Endothelial cell (in vitro differentiated cells): Measurements from ENCODE around the gene UMAD1. TPM values are rescaled to one million over a fixed set of nuclear protein-coding genes. Genes with fewer than 3 reads are reported as not detected.

Experiments
- DNase-seq: peaks from one replicate; pipeline ENCODE4 v3.0.0; 2021; ENCODE audit warnings: low spot score
- H3K27ac Mint-ChIP-seq: one replicate; pipeline ENCODE4 v1.8.0; 2021; ENCODE audit warnings: mixed read lengths, inconsistent platforms; ENCODE audit not compliant: unreplicated experiment
- H3K27me3 Mint-ChIP-seq: one replicate; pipeline ENCODE4 v1.8.0; 2021; ENCODE audit warnings: mild to moderate bottlenecking, moderate library complexity, mixed read lengths, inconsistent platforms; ENCODE audit not compliant: unreplicated experiment
- H3K36me3 Mint-ChIP-seq: one replicate; pipeline ENCODE4 v1.8.0; 2021; ENCODE audit warnings: mild to moderate bottlenecking, low read depth, mixed read lengths, inconsistent platforms; ENCODE audit not compliant: unreplicated experiment
- H3K4me1 Mint-ChIP-seq: one replicate; pipeline ENCODE4 v1.8.0; 2021; ENCODE audit warnings: mild to moderate bottlenecking, mixed read lengths, inconsistent platforms; ENCODE audit not compliant: unreplicated experiment
- H3K4me3 Mint-ChIP-seq: one replicate; pipeline ENCODE4 v1.8.0; 2021; ENCODE audit warnings: mild to moderate bottlenecking, mixed read lengths, inconsistent platforms; ENCODE audit not compliant: unreplicated experiment
- H3K9me3 Mint-ChIP-seq: one replicate; pipeline ENCODE4 v1.8.0; 2021; ENCODE audit warnings: mixed read lengths, inconsistent platforms; ENCODE audit not compliant: unreplicated experiment
- total RNA-seq: library from RNA; stranded (reverse); fragmentation: NEBNext Ultra II Directional; extraction: Animal tissue kit (Norgen Biotek cat#: 25700); gene quantifications from one replicate; pipeline ENCODE4 v1.2.1, GENCODE V29; 2021; ENCODE audit not compliant: unreplicated experiment
- TF ChIP-seq, protein P1 (sequence below): fragments of 200-600 bp; sonication (generic); IDR thresholded peaks from one replicate; pipeline ENCODE4 v1.5.0; 2021; ENCODE audit warnings: antibody characterized with exemption; ENCODE audit not compliant: unreplicated experiment

The UMAD1 gene
- total RNA-seq, 1 donor from 2014 or later, result 5.7 TPM

DNA sequence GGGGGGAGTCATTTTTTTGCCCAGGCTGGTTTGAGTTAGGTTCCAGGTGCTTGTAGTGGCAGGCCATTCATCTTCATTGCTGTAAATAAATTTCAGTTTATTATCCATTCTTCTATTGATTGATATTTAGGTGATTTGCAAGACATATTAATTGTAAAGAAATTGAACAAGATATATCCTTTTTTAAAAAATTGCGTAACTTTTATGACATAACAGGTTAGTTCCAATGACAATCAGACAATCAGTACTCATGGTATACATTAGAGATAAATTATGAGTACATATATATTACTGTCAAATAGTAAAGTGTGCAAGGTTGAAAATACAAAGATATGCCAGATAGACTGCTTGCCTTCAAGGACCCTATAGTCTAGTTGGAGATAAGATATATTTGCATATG is 235.9 kb downstream of the UMAD1 start:
- no peak for DNase-seq
- Mint-ChIP-seq H3K27ac (no peak overlapping the region), H3K4me1 (no peaks in the 10 kb centered on the region), H3K36me3 (no peaks in the 10 kb centered on the region), H3K27me3 (no peaks in the 10 kb centered on the region), H3K4me3 (no peak overlapping the region), H3K9me3 (no peaks in the 10 kb centered on the region)
- TF ChIP-seq, protein P1, sequence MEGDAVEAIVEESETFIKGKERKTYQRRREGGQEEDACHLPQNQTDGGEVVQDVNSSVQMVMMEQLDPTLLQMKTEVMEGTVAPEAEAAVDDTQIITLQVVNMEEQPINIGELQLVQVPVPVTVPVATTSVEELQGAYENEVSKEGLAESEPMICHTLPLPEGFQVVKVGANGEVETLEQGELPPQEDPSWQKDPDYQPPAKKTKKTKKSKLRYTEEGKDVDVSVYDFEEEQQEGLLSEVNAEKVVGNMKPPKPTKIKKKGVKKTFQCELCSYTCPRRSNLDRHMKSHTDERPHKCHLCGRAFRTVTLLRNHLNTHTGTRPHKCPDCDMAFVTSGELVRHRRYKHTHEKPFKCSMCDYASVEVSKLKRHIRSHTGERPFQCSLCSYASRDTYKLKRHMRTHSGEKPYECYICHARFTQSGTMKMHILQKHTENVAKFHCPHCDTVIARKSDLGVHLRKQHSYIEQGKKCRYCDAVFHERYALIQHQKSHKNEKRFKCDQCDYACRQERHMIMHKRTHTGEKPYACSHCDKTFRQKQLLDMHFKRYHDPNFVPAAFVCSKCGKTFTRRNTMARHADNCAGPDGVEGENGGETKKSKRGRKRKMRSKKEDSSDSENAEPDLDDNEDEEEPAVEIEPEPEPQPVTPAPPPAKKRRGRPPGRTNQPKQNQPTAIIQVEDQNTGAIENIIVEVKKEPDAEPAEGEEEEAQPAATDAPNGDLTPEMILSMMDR, result no peak

DNA sequence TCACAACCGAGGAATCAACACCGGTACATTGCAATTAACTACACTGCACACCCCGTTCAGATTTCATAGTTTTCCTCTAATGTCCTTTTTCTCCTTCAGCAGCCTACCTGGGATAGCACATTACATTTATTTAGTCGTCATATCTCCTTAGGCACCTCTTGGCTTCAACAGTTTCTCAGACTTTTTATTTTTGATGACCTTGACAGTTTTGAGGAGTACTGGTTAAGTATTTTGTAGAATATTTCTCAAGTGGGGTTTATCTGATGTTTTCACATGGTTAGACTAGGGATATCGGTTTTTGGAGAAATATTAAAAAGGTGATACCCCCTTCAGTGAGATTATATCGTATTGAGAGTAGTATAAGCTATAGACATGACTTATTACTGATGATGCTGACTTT is 241.0 kb downstream of the UMAD1 start:
- Mint-ChIP-seq H3K9me3 (no peaks in the 10 kb centered on the region), H3K4me3 (no peak overlapping the region), H3K27me3 (peaks cover 2% of the 10 kb centered on the region), H3K36me3 (no peaks in the 10 kb centered on the region), H3K27ac (no peak overlapping the region), H3K4me1 (no peaks in the 10 kb centered on the region)
- DNase-seq, result no peak
- TF ChIP-seq, protein P1, result no peak

DNA sequence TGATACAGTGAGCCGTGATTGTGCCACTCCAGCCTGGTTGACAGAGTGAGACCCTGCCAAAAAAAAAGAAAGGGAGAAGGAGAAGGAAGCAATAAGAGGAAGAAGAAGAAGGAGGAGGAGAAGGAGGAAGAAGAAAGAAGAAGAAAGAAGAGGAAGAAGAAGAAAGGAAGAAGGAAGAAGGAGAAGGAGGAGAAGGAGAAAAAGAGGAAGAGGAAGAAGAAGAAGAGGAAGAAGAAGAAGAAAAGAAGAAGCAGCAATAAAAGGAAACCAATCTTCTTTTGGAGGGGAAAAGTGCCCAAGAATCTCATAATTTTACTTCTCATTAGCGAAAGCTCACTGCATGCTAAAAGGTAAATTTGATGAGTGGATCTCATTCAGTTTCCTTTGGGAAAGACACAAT is 242.3 kb downstream of the UMAD1 start:
- DNase-seq, result no peak
- Mint-ChIP-seq H3K9me3 (no peaks in the 10 kb centered on the region), H3K4me3 (no peak overlapping the region), H3K36me3 (no peaks in the 10 kb centered on the region), H3K4me1 (no peaks in the 10 kb centered on the region), H3K27me3 (peaks cover 2% of the 10 kb centered on the region), H3K27ac (no peak overlapping the region)
- TF ChIP-seq, protein P1, result no peak

DNA sequence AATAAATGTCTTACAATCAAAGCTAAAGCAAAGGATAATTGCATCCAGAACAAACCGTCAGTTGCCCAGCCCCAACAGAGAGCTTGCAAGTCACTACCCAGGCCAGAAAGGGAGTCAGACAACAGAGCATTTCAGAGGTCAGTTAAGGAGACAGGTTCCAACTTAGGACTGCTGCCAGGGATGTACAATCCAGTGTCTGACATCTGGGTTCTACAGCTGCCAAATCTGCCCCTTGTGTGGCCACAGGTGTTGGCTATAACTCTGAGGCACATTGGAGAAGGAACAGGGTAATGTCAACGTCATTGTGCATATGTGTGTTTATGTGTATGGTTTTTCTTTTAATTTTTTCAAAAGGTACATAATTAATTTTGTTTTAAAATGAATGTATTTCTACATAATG is 242.8 kb downstream of the UMAD1 start:
- no peaks in the 10 kb centered on the region for H3K9me3 Mint-ChIP-seq

GRCh38 chr7:7884855-7885254 is 244.3 kb downstream of the UMAD1 start:
- Mint-ChIP-seq H3K27me3 (peaks cover 2% of the 10 kb centered on the region), H3K4me3 (no peak overlapping the region), H3K36me3 (no peaks in the 10 kb centered on the region), H3K9me3 (no peaks in the 10 kb centered on the region), H3K27ac (no peak overlapping the region), H3K4me1 (no peaks in the 10 kb centered on the region)
- DNase-seq, result no peak
- TF ChIP-seq, protein P1, result no peak

More for the DNA sequence above, 242.8 kb downstream of the UMAD1 start:
- no peak overlapping the region for H3K27ac Mint-ChIP-seq
- H3K36me3 Mint-ChIP-seq, result no peaks in the 10 kb centered on the region
- no peak overlapping the region for H3K4me3 Mint-ChIP-seq
- no peaks in the 10 kb centered on the region for H3K4me1 Mint-ChIP-seq
- peaks cover 2% of the 10 kb centered on the region for H3K27me3 Mint-ChIP-seq
- TF ChIP-seq, protein P1, result no peak
- no peak for DNase-seq
